Stimulated activated CD4-positive, alpha-beta T cell treated with anti-CD3 and anti-CD28 coated beads, TNF-alpha, amount 100 ng/mL, for 1 hour (primary cell): ENCODE data around the gene DCT.

Experiments used
- DNase-seq, 3 donors: peaks; one replicate each; pipeline ENCODE4 v3.0.0-alpha.2; 2020; ENCODE audit warnings: low read depth in 3 of 3, low spot score in 1 of 3

DCT gene

DNA sequence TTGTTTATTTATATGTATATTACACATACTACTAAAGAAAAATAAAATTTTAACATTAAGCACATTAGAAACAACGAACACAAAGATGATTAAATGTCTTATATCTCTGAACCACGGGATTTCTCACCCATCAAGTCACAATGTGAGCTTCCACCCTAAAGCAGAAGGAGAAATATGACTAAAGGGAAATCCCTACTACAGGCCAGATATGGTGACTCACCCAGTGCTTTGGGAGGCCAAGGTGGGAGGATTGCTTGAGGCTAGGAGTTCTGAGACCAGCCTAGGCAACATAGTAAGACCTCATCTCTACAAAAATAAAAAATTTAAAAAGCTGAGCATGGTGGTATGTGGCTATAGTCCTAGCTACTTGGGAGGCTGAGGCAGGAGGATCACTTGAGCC is 24.6 kb downstream of the DCT start:
- DNase-seq: no peak

DNA sequence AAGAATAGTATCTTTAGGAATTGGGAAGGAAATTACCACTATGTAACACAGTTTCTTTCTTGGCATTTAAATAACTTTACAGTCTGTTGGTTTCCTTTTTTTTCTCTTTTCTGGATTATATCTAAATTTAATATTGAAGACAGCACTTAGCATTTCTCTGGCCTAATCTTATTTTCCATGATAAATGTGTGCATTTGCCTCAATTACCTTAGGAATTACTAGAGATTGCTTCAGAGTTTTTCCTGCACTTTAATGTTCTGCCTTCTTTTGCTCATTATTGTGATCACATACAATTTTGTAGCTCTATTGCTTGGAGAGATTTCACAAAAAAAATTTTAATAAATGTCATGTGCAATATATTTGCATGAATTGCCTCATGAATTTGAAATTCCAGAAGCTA is 25.1 kb downstream of the DCT start:
- no peak for DNase-seq

DNA sequence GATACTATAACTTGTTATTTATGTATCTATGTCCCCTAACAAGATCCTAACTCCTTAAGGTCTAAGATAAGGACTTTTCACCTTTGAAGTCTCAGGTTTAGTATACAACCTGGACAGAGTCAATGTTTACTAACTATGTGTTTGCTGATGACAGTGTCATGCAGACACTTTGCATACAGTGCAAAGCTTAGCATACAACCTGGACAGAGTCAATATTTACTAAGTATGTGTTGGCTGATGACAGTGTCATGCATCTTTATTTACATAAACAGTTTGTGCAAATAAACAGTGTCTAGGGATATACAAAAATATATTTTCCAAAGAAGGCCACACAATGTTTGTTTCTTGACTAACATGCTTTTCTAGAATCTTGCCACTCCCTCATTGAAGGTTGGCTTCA is 34.7 kb downstream of the DCT start:
- DNase-seq: no peak

DNA sequence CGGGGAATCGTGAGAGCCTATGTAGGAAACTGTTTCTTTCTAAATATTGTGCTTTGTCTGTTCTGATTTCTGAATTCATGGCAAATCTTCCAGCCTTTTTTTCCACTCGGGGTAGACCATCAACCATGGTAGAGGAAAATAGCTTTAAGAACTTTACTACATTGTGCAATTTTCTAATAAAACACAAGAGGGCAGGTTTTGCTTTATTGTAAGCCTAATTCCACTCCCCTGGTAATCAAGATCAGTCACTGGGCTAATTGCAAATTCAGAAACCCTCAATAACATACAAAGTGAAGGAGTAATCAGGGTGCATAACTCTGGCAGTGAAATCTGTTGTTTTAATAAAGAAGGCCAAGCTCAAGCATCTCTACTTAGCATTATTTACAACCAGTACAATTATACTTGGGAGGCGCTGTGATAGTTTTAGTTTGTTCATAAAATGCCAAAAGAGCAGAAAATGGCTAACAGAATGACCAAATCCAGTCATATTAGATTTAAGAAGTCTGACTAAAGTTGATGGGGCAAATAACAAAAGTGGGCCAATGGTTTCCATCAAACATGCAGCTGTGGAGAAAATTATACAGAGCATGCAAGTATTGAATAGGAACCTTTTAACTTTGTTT is 43.8 kb downstream of the DCT start:
- DNase-seq: no peak

DNA sequence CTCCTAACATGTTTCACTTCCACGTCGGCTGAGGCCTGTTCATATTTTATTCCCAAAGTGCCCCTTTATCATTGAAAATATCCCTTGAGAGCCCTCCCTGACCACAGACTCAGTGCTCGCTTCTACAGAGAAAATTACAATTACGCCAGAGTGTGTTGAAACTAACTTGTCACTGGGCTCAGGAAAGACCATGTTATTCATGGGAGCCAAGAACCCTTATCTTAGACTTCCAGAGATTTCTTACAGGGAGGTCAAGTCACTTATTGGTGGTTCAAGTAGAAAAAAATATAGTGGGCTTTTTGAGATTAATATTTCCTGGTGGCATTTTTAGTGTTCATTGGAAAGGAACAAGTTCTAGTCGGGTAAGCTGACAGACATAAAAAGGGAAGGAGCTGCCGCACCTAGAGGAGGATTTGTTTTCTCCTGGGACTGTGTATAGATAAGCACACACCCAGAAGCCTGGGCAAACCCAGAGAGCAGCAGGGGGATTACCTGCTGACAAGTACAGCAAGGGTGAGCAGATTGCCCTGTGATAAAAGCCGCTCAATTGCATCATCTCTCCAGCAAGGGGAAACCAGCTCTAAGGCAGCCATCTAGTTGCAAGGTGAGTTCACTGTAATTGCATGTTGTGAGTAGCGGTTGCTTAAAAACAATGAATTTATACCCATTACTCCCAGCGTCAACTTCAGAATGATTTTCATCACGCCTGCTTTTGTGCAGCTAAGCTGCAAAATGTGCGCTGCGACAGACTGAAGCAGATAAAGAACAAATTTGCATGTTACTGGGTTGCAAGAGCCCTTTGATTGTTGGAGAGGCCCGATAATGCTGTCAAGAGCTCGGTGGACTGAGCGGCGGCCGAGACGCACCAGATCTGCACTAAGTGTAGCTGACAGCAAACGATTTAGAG is 46.2 kb downstream of the DCT start:
- no peak for DNase-seq

DNA sequence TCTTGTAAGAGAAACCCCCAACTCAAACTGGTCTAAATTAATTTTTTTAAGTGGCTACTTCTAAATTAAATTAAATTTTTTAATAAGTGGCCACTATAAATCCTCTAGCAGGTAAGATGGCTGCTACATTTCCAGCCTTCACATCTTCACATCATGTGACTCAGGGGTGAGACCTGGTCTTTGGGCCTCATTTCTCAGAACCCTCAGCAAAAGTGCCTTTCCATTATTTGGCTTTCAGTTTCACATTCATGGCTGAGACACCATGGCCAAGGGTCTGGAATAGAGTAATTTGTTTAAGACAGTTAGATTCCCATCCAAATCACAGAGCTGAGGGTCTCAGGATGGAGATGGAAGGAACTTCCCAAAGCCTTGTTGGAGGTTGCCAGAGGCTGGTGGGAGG is 47.5 kb downstream of the DCT start:
- DNase-seq: no peak

DNA sequence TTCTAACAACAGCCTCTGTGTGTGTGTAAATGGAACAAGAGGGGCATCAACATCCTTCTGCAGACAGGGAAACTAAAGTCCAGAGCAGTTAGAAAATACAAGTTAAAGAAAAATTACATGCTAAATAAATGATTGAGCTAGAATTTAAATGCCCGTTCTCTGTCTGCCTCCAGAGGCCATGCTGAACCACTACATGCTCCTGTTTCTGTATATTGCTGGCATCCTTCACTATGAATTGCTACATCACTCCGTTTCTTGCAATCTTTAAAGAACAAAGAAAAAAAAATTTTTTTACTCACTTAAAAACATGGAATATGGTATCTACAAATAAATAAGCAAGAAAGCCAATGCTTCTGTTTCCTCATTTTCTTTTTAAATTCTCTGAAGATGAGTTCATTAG is 47.9 kb downstream of the DCT start:
- DNase-seq: no peak

DNA sequence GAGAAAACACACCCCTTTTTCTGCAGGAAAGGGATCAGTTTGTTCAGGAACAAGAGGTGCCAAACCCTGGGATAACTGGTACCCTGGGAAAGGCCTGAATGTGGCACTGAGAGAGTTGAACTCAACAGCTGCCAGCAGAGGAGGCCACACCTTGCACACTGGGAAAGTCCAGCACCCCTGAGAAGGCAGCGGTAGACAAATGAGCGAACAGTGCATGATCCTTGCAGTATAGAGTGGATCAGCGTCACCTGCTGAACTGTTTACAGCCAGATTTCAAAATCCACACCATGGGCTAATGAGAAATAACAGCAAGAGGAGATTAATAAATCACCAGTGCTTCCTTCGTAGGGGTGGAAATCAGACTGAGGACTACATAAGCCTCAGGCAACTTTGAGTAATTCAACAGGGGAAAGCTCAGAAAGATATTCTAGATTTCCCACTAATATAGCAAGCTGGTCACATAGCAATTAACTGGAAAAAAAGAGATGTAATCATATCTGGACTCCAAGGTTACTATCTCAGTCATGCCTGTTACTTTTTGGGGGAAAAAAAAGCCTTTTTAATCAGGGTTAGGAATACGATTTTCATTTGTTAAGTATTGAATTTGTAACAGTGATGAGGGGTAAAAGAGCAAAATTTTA is 52.0 kb downstream of the DCT start:
- no peak for DNase-seq

DNA sequence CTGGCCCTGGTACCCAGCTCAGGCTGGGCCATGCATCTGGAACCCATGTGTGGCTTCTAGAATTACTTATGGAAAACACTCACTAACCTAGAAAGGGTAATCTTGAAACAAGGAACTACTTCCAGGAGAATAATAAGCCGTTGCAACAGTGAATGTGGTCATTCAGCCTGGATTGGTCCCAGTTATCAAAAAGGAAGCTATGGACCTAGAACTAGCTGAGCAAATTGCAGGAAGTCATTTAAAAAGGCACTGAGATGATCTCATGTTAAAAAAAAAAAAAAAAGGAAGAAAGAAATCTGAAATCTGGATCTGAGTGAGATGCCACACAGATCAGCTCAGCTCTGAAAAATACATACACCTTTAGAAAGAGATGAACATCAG is 59.6 kb downstream of the DCT start:
- DNase-seq: no peak

DNA sequence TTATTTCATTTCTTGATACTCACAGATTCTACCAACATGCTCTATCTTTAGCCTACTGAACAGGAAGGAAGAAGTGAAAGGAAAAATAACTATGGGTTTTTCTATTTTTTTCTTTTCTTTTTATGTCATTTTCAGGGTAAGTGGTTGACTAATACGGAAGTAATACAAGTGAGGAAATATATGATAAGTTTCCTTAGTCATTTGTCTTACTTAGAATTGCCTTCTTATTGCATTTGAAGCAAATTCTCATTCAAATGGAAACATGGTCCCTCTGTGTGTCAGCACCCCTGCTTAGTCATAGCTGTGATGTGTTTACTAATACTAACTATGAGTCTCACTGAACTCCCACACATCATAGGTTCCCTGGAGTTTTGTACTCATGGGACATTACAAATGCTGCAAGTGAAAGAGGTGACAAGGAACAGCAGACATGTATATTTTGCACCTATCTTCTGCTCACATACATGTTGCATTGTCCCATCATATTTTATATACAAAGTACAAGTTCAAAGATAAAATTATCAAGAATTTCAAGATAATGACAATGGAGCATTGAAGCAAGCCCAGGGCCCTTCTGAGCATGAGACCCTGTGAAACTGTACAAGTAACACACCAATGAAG is 60.1 kb downstream of the DCT start:
- DNase-seq: no peak

DNA sequence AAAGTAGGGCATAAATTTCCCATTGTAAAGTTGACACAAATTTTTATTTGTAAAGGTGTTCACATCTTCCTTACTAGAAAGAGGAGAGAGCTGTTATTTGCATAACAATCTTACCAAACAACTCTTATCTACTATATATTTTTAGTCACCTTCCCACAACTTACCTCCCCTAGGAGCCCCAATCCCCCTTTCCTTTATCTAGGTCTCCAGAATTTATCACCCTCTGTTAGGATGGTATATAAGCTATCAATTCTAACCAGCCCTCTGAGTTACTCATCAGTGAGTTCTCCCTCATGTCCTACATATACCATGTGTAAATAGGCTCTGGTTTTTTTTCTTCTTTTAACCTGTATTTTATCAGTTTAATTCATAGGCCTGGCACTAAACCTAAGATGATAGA is 62.2 kb downstream of the DCT start:
- DNase-seq: no peak

DNA sequence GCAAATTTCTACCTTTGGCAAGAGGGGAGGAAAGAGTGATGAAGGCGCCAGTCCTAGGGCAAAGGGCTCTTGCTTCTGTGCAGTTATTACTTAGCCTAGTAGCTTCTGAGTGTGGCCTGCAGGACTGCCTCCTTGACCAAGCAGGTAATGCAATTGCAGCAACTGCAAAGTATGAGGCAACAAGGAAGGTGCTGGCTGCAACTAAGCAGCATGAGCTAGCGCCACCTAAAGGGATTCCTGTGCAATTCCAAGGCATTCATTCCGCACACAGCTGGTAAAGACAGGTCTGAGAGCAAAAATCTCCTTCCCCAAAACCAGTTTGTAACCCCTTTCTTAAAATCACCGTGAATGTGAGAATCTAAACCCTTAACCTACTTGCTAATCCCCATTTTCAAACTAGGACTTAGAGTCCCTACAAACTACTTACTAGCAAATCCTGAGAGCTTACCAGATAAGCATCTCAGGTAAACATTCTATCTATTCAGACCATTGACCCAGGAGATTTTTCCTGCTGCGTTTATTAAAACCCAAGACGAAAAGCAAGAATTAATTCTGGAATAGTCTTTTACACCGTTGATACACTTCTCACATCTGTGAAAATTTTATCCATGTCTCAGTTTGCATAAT is 62.9 kb downstream of the DCT start:
- DNase-seq: no peak

DNA sequence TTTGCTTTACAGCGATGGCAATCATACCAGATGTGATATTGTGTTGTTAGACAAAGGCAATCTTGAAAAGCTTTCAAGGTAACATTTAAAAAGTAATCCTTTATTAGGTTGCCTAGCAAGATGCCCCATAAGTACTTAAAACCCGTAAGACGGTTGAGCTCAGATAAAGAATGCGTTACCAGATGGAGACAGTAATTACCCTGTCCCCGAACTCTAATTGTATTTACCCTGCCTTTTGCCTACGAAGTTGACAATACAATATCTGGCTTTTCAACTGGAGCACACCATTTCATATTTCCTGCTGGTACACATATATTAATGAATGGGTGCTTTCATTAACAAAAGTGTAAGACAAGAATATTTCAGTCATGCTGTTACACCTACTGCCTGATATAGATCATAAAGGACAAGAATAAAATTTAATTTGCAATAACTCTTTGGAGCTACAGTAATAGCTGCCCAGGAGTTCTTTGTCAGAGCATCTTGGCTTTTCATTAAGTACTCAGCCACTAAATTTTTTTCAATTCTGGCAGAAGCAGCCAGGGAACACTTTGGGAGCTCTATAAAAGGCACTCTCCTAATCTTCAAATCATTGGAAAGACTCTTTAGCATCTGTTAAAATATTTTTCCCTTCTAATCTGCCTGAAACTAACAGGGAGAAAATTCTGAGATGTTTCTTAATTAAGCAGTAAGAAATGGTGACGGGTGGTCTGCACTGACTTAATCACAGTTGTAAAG is 63.8 kb downstream of the DCT start:
- no peak for DNase-seq

DNA sequence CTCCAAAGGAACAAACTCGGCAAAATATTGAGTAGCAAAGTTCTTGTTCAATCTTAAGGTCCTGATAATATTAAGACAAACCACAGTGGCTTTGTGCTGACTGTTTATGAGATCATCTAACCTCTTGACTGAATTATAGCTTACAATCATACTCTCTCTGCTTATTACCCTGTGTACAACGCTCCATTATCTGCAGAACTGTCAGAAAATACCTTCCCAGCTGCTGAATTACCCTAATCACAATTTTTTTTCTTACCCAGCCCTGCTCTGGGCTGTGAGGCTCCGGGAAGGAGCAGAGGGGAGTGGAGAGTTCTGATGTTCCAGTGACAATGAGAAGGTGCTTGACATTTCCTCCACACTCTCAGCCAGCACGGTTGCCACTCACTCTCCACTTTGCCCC is 64.8 kb downstream of the DCT start:
- no peak for DNase-seq

DNA sequence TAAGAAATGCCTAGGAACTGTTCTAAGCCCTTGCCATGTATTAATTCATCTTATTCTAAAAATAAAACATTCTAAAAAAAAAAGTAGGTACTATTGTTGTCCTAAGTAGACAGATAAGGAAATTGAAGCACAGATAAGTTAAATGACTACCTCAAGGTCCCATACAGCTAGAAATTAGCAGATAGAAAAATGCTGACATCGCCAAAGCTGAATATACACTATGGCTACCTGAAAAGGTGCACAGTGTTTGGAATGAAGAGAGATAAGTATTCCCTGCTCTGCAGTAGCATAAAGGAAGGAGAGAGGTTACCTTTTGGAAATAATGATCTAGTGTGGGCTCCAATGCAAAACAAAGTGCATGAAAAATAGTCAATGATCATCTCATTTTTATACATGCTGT is 65.3 kb downstream of the DCT start:
- no peak for DNase-seq

DNA sequence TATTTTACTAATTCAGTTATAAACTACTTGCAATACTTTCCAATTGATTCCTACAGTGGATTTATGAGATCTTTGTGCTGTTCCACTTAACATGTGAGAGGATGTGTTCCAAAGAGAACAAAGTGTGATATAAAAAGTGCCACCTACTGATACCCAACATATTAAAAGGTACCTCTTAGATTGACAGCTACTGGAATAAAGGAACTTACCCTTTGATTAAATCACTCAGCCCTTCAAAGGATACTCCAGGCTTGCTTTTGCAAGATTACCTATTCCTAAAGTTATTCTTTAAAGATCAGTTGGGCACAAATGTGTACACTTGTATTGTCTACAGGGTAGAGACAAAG is 65.9 kb downstream of the DCT start:
- no peak for DNase-seq

DNA sequence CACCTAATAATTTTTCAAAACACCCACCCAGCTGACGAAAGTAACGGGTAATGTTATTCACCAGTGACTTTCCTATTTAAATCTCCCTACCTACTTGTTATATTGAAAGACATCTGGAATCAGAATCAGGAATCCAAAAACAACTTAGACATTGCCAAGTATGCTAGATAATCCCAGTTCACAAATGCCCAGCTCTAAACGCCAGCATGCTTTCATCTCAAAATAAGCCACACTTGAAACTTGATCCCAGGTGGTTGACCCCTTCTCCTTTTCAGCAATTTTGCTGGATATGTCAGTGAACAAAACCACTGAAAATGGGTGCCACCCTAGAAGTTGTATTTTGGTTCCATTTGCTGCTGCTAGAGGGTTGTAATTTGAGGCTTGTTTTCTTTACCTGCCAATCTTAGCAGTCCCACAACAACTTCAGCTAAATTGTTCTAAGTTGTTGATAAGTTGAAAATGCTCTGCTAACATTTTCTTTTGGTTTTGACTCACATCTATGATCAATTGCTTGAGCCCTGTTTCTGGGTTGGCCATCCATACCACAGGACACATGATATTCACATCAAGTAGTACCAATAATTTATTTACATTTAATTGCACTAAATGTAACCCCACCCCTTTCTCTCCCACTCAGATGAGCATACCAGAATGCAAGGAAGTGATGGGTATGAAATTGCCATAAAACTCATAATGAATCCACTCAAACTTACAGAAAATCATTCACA is 66.4 kb downstream of the DCT start:
- DNase-seq: no peak

DNA sequence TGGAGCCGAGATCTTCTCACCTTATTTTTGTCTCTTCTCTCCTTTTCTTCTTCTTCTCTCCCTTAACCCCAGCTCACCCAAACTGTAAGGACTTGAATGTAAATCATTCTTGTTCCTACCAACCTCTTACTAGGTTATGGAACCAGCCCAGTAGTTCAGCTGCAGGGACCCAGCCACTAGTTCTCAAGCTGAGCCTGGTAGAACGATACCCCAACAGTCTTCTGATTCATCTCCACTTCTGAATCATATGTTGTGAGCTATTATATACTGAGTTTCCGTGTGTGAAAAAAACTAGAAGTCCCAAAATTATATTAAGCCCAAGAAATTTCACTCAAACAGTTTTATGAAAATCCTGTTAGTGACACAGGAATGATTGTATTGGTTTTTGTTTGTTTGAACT is 67.7 kb downstream of the DCT start:
- DNase-seq: no peak

DNA sequence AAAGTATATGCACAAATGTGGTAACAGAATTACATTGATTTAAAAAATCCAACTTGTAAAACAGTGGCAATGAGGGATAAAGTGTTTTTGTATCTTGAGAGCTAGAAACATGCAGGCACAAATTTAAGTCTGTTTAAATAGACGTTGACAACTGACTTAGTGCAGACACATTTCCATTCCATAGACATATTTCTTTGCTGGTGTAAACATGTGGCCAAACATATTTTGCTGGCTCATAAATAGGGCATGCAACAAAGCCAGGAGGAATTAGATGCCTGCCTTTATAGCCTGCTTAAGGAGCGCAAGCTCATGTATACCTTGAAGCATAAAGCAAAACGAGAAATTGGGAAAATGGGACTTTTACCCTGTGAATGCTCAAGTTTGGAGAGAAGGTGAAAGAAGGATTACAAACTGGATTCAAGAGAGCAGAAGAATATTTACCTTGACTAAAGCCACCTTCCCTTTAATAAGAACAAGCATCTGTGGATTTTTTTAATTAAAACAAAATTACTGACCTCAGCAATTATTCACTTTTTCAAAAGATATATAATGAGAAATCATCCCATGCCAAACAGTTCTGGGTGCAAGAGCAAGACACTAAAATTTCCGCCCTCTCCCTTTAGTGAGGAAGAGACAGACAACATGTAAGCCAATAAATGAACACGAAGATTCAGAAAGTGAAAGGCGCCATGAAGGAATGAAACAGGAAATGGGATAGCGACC is 71.0 kb downstream of the DCT start:
- no peak for DNase-seq

DNA sequence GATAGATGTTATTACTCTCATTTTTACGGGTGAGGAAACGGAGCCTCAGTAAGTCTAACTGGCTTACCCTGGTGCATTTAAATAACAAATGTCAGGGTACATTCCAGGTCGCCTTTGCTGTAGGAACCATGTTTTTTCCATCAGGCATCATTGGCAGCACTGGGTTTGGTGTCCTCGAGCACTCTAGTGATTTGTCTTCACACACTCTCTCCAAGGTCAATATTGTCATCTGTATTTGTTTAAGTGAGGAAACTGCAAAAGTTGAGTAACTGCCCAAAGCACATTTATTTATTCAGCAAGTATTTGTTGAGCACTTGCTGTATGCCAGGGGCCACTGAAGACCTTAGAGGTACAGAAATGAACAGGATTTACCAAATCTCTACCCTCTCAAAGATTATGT is 78.6 kb downstream of the DCT start:
- DNase-seq: no peak
